ENCODE results near the gene SSTR4. TPM values are rescaled to one million over a fixed set of nuclear protein-coding genes. Genes with fewer than 3 reads are reported as not detected.
A peak's percentile ranks its signal among the peaks of the same experiment; 100 is the strongest.

SSTR4 gene
- polyA plus RNA-seq, 2 of the 4 experiments (the other 2 are of a cell fraction), result 0.08 TPM; not detected in 1

GRCh38 chr20:23018941-23019340 is 16.2 kb upstream of the SSTR4 start:
- ChIA-PET CTCF (interaction anchor here (0.8 to 3.2 kb wide), 11 partner anchors 9 to 485 kb away, joined by 3 to 12 read pairs (median 3); no protein-coding TSS in a partner anchor), POLR2A (no interaction called here)
- no peak overlapping the region for H3K4me2 ChIP-seq
- WGBS (ENCODE audit: missing lambda C conversion rate), result 84% methylated on average over 11 of the region's 11 CpGs
- TF ChIP-seq SMC3 (IDR thresholded peaks at IDR 0.05), result no peak
- no peak for TF ChIP-seq ZFP36 (IDR thresholded peaks at IDR 0.05; ENCODE audit: borderline replicate concordance, partially characterized antibody)
- TF ChIP-seq JUN (IDR thresholded peaks at IDR 0.05), result no peak
- no peak for TF ChIP-seq ZSCAN20 (CRISPR knock-in tag; IDR thresholded peaks at IDR 0.05)
- peak overlapping the region; percentile 6 to 42; a peak in 4 of 6 replicates for H3K27ac ChIP-seq
- peaks cover 15% of the 10 kb centered on the region for H3K4me1 ChIP-seq
- ATAC-seq (no peak), DNase-seq (ENCODE audit: low read depth in 1 of 2, low spot score in 1 of 2) (no peak), FAIRE-seq (peak; percentile 7)
- no peak overlapping the region for H3K4me3 ChIP-seq
- H3K9me3 ChIP-seq, result no peaks in the 10 kb centered on the region

- WGBS (ENCODE audit: missing lambda C conversion rate), result 75% methylated on average over 7 of the region's 7 CpGs
- peaks cover 15% of the 10 kb centered on the region for H3K4me1 ChIP-seq
- no peak overlapping the region for H3K4me3 ChIP-seq
- TF ChIP-seq SMC3 (IDR thresholded peaks at IDR 0.05) (0 out of 3 replicates have a peak, but pooled peaks have one; percentile 37), RAD21 (conservative IDR thresholded peaks at IDR 0.05 in 1 of 2, IDR thresholded peaks at IDR 0.05 in 1 of 2) (peak; percentile 41 to 54; a peak in 4 of 5 replicates), MAFK (IDR thresholded peaks at IDR 0.05; ENCODE audit: partially characterized antibody) (peak; percentile 77), ESRRA (IDR thresholded peaks at IDR 0.05; ENCODE audit: borderline replicate concordance, low read length) (no peak), CTCF (IDR thresholded peaks at IDR 0.05) (no peak), KDM1A (IDR thresholded peaks at IDR 0.05; ENCODE audit: low read depth) (no peak), MYC (IDR thresholded peaks at IDR 0.05; ENCODE audit: borderline replicate concordance, low read length) (no peak), RFX5 (IDR thresholded peaks at IDR 0.05) (no peak)
- H3K4me2 ChIP-seq, result no peak overlapping the region
- H3K9me3 ChIP-seq, result no peaks in the 10 kb centered on the region
- ATAC-seq, result no peak
- ChIA-PET CTCF (interaction anchor here (0.8 to 3.2 kb wide), 10 partner anchors 9 to 485 kb away, joined by 3 to 12 read pairs (median 3); no protein-coding TSS in a partner anchor), POLR2A (no interaction called here)
- peak overlapping the region; percentile 6 to 42; a peak in 4 of 6 replicates for H3K27ac ChIP-seq
- no peak for FAIRE-seq
- peak in 1 of 2 experiments; percentile 23 for DNase-seq (ENCODE audit: low read depth in 1 of 2, low spot score in 1 of 2)
These were observed 15.7 kb upstream of the SSTR4 start for GRCh38 chr20:23019403-23019802.

- Histone ChIP-seq H3K9me3 (no peaks in the 10 kb centered on the region), H3K4me2 (no peak overlapping the region), H3K4me3 (no peak overlapping the region), H3K27ac (no peak overlapping the region), H3K4me1 (peaks cover 15% of the 10 kb centered on the region)
- WGBS (ENCODE audit: missing lambda C conversion rate), result 83% methylated on average over 12 of the region's 12 CpGs
- no peak for FAIRE-seq
- ATAC-seq, result no peak
- no peak for DNase-seq (ENCODE audit: low read depth in 1 of 2, low spot score in 1 of 2)
- ChIA-PET POLR2A (no interaction called here), CTCF (interaction anchor here (1.0 to 1.9 kb wide), 5 partner anchors 17 to 336 kb away, joined by 3 to 8 read pairs (median 3); no protein-coding TSS in a partner anchor)
- TF ChIP-seq NR3C1 (IDR thresholded peaks at IDR 0.05) (no peak), EHF (CRISPR knock-in tag; IDR thresholded peaks at IDR 0.05) (no peak), GATA3 (IDR thresholded peaks at IDR 0.05; ENCODE audit: borderline replicate concordance) (no peak), POLR2AphosphoS2 (conservative IDR thresholded peaks at IDR 0.05; ENCODE audit: low read length) (no peak), ZC3H11A (IDR thresholded peaks at IDR 0.05) (no peak), CBX2 (IDR thresholded peaks at IDR 0.05; ENCODE audit: borderline replicate concordance, low read depth) (no peak), ZNF302 (CRISPR knock-in tag; IDR thresholded peaks at IDR 0.05) (no peak), SREBF2 (IDR thresholded peaks at IDR 0.05) (no peak), HOXA7 (CRISPR knock-in tag; IDR thresholded peaks at IDR 0.05) (no peak), ZSCAN20 (CRISPR knock-in tag; IDR thresholded peaks at IDR 0.05) (no peak), POLR2A (IDR thresholded peaks at IDR 0.05; ENCODE audit: low read length) (no peak), ATOH8 (CRISPR knock-in tag; IDR thresholded peaks at IDR 0.05; ENCODE audit: low read depth) (no peak), RARB (CRISPR knock-in tag; IDR thresholded peaks at IDR 0.05) (no peak), MAFK (IDR thresholded peaks at IDR 0.05; ENCODE audit: partially characterized antibody) (no peak), HMGXB4 (CRISPR knock-in tag; IDR thresholded peaks at IDR 0.05; ENCODE audit: borderline replicate concordance) (no peak), CEBPB (IDR thresholded peaks at IDR 0.05) (no peak), EHMT2 (IDR thresholded peaks at IDR 0.05; ENCODE audit: low read depth) (no peak), RAD21 (conservative IDR thresholded peaks at IDR 0.05 in 1 of 2, IDR thresholded peaks at IDR 0.05 in 1 of 2) (no peak)
These were observed 14.7 kb upstream of the SSTR4 start for GRCh38 chr20:23020230-23021018.
